ENCODE results near the gene NRG3. TPM values are rescaled to one million over a fixed set of nuclear protein-coding genes. Genes with fewer than 3 reads are reported as not detected.

NRG3 gene
- total RNA-seq, 1 donor from 2014 or later = 2.3 TPM

GRCh38 chr10:81866753-81867152, 8.2 kb upstream of the NRG3 start:
- no peaks in the 10 kb centered on the region for H3K9me3 ChIP-seq
- intact Hi-C loops (cut with DNase I) = no loop called here
- no peaks in the 10 kb centered on the region for H3K4me1 ChIP-seq

GRCh38 chr10:81870472-81870871, 4.5 kb upstream of the NRG3 start:
- Histone ChIP-seq H3K27ac (no peak overlapping the region), H3K27me3 (peaks cover 6% of the 10 kb centered on the region), H3K9me3 (no peaks in the 10 kb centered on the region), H3K4me1 (peaks cover 4% of the 10 kb centered on the region), H3K36me3 (no peaks in the 10 kb centered on the region), H3K4me3 (no peak overlapping the region)
- DNase-seq = no peak
- no peak for ATAC-seq
- intact Hi-C loops (cut with DNase I) = no loop called here
- TF ChIP-seq, protein P1, sequence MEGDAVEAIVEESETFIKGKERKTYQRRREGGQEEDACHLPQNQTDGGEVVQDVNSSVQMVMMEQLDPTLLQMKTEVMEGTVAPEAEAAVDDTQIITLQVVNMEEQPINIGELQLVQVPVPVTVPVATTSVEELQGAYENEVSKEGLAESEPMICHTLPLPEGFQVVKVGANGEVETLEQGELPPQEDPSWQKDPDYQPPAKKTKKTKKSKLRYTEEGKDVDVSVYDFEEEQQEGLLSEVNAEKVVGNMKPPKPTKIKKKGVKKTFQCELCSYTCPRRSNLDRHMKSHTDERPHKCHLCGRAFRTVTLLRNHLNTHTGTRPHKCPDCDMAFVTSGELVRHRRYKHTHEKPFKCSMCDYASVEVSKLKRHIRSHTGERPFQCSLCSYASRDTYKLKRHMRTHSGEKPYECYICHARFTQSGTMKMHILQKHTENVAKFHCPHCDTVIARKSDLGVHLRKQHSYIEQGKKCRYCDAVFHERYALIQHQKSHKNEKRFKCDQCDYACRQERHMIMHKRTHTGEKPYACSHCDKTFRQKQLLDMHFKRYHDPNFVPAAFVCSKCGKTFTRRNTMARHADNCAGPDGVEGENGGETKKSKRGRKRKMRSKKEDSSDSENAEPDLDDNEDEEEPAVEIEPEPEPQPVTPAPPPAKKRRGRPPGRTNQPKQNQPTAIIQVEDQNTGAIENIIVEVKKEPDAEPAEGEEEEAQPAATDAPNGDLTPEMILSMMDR (IDR thresholded peaks at IDR 0.05) = no peak

More at GRCh38 chr10:81866753-81867152, 8.2 kb upstream of the NRG3 start:
- H3K4me3 ChIP-seq = no peak overlapping the region
- H3K27ac ChIP-seq = no peak overlapping the region
- peak; percentile 51 for ATAC-seq
- DNase-seq = no peak
- TF ChIP-seq, protein P1 (IDR thresholded peaks at IDR 0.05) = no peak
- no peaks in the 10 kb centered on the region for H3K36me3 ChIP-seq
- peaks cover 4% of the 10 kb centered on the region for H3K27me3 ChIP-seq

- Histone ChIP-seq H3K4me1 (peaks cover 7% of the 10 kb centered on the region), H3K36me3 (no peaks in the 10 kb centered on the region), H3K4me3 (no peak overlapping the region), H3K27me3 (peaks cover 17% of the 10 kb centered on the region), H3K27ac (no peak overlapping the region), H3K9me3 (no peaks in the 10 kb centered on the region)
- no peak for ATAC-seq
- intact Hi-C loops (cut with DNase I) = no loop called here
- TF ChIP-seq, protein P1 (IDR thresholded peaks at IDR 0.05) = no peak
- DNase-seq = no peak
Observed at GRCh38 chr10:81871558-81871957, 3.4 kb upstream of the NRG3 start.

- intact Hi-C loops (cut with DNase I) = no loop called here
- DNase-seq (no peak), ATAC-seq (no peak)
- Histone ChIP-seq H3K4me3 (no peak overlapping the region), H3K9me3 (no peaks in the 10 kb centered on the region), H3K4me1 (peaks cover 7% of the 10 kb centered on the region), H3K27ac (no peak overlapping the region), H3K36me3 (no peaks in the 10 kb centered on the region), H3K27me3 (peaks cover 18% of the 10 kb centered on the region)
- TF ChIP-seq, protein P1 (IDR thresholded peaks at IDR 0.05) = no peak
Observed at GRCh38 chr10:81872206-81872862, 2.7 kb upstream of the NRG3 start.

GRCh38 chr10:81873231-81873931, 1.6 kb upstream of the NRG3 start:
- no peak overlapping the region for H3K4me3 ChIP-seq
- no peak overlapping the region for H3K27ac ChIP-seq
- intact Hi-C loops (cut with DNase I) = no loop called here
- TF ChIP-seq, protein P1 (IDR thresholded peaks at IDR 0.05) = no peak
- peaks cover 7% of the 10 kb centered on the region for H3K4me1 ChIP-seq
- H3K36me3 ChIP-seq = no peaks in the 10 kb centered on the region
- no peak for DNase-seq
- H3K9me3 ChIP-seq = no peaks in the 10 kb centered on the region
- H3K27me3 ChIP-seq = peaks cover 24% of the 10 kb centered on the region
- ATAC-seq = no peak

Measured in upper lobe of right lung (tissue), 1 donor.